Eye (tissue), 1 donor: ENCODE data around the gene PAN3.

Experiments
- DNase-seq: peaks from one replicate; pipeline ENCODE4 v3.0.0-alpha.2; 2015

PAN3 gene

GRCh38 chr13:28340272-28340793, 202.0 kb downstream of the PAN3 start:
- DNase-seq, result no peak

- no peak for DNase-seq
These were observed 203.9 kb downstream of the PAN3 start for GRCh38 chr13:28342251-28342650.

GRCh38 chr13:28344163-28344562, 205.8 kb downstream of the PAN3 start:
- no peak for DNase-seq
